Testis (tissue), 3 donors: ENCODE data around the gene TCF12. TPM values are rescaled to one million over a fixed set of nuclear protein-coding genes. Genes with fewer than 3 reads are reported as not detected.

Experiments used
- DNase-seq: peaks from one replicate; pipeline ENCODE4 v3.0.0-alpha.2; 2019
- H3K27ac ChIP-seq, 2 donors: fragments of 200-600 bp; sonication (generic); one replicate each; pipeline ENCODE4 v1.5.1; 2019
- H3K27me3 ChIP-seq: fragments of 200-600 bp; sonication (generic); one replicate; pipeline ENCODE4 v1.5.1; 2019
- H3K36me3 ChIP-seq: fragments of 200-600 bp; sonication (generic); one replicate; pipeline ENCODE4 v1.5.1; 2017; ENCODE audit warnings: low read depth; ENCODE audit errors: missing control alignments
- H3K4me1 ChIP-seq: fragments of 200-600 bp; sonication (generic); one replicate; pipeline ENCODE4 v1.5.1; 2019
- H3K4me3 ChIP-seq, 2 donors: fragments of 200-600 bp; sonication (generic); one replicate each; pipeline ENCODE4 v1.5.1; 2017 to 2019
- H3K9me3 ChIP-seq: fragments of 200-600 bp; sonication (generic); one replicate; pipeline ENCODE4 v1.5.1; 2017
- POLR2A ChIP-seq: fragments of 450-650 bp; IDR thresholded peaks from one replicate; pipeline ENCODE4 v1.6.1; 2017; ENCODE audit warnings: antibody characterized with exemption, mild to moderate bottlenecking, moderate library complexity
- WGBS, 2 donors: methylation state at CpG; one replicate each; pipeline ENCODE4 v1.1.5; 2018; 5-methylcytosine and 5-hydroxymethylcytosine counted together
- intact Hi-C: fragments of 100-400 bp; cut with DNase I; formaldehyde crosslinking; loops from one replicate; pipeline ENCODE4 v1.15.1; 2023; ENCODE audit warnings: low total_unique reads
- polyA plus RNA-seq: library from polyadenylated mRNA; stranded (reverse); fragments of 350-450 nt; fragmentation: Illumina TruSeq; extraction: RNeasy Lipid Tissue Mini Kit (QIAGEN cat#74804); gene quantifications from one replicate; pipeline ENCODE4 v1.2.3, GENCODE V29; 2014; ENCODE audit warnings: low read depth, low replicate concordance; ENCODE audit not compliant: insufficient read depth
- total RNA-seq, 2 donors: library from RNA; depleted of rRNA; stranded (reverse); fragments of >200 nt; gene quantifications; one replicate each; pipeline ENCODE4 v1.2.3, GENCODE V29; 2016
- TF ChIP-seq, protein P1 (sequence below), 3 experiments: fragments of 450-650 bp in 2 of 3; fragments of 200-600 bp in 1 of 3; sonication (generic) in 1 of 3; IDR thresholded peaks; one replicate each; pipeline ENCODE4 v1.5.1; 2016 to 2019; ENCODE audit warnings: antibody characterized with exemption in 3 of 3, mild to moderate bottlenecking in 2 of 3, moderate library complexity in 1 of 3

TCF12 gene
- total and polyA plus RNA-seq, 3 donors from 2014 or later, result 51.8 to 152 (median 146) TPM

DNA sequence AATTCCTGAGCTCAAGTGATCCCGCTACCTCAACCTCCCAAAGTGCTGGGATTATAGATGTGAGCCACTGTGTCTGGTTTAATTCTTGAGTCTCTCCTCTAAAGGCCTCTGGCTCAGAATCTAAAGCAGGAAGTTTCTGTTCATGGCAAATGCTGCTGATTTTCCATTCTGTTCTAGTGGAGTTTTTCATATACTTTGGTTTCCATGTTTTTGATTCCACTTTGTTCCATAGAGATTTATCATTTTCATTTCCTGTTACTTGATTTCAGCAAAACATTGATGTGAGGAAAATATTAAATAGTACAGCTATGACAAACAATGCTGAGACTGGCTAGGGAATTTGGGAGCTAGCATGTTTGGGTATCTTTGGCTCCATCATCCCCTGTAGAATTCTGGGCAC is 205.6 kb downstream of the TCF12 start:
- no peak for DNase-seq
- Histone ChIP-seq H3K27me3 (no peaks in the 10 kb centered on the region), H3K27ac (no peak overlapping the region), H3K9me3 (no peaks in the 10 kb centered on the region), H3K4me3 (no peak overlapping the region), H3K4me1 (no peaks in the 10 kb centered on the region), H3K36me3 (no peaks in the 10 kb centered on the region)
- TF ChIP-seq, protein P1, sequence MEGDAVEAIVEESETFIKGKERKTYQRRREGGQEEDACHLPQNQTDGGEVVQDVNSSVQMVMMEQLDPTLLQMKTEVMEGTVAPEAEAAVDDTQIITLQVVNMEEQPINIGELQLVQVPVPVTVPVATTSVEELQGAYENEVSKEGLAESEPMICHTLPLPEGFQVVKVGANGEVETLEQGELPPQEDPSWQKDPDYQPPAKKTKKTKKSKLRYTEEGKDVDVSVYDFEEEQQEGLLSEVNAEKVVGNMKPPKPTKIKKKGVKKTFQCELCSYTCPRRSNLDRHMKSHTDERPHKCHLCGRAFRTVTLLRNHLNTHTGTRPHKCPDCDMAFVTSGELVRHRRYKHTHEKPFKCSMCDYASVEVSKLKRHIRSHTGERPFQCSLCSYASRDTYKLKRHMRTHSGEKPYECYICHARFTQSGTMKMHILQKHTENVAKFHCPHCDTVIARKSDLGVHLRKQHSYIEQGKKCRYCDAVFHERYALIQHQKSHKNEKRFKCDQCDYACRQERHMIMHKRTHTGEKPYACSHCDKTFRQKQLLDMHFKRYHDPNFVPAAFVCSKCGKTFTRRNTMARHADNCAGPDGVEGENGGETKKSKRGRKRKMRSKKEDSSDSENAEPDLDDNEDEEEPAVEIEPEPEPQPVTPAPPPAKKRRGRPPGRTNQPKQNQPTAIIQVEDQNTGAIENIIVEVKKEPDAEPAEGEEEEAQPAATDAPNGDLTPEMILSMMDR (IDR thresholded peaks at IDR 0.05), result no peak
- TF ChIP-seq POLR2A, result no peak
- WGBS, 2 donors, result 90 to 100% methylated on average over 1 of the region's 1 CpG
- intact Hi-C loops, result no loop called here

DNA sequence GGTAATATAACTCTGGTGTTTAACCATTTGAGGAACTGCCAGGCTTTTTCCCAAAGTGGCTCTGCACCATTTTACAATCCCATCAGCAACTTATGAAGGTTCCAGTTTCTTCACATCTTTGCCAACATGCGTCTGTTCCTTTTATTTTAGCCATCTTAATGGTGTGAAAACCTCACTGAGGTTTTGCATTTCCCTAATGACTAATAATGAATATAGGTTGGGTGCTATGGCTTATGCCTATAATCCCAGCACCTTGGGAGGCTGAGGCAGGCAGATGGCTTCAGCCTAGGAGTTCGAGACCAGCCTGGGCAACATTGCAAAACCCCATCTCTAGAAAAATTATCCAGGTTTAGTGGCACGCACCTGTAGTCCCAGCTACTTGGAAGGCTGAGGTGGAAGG is 210.6 kb downstream of the TCF12 start:
- no peaks in the 10 kb centered on the region for H3K27me3 ChIP-seq
- no peak overlapping the region for H3K27ac ChIP-seq
- no peak for DNase-seq
- H3K4me3 ChIP-seq, result no peak overlapping the region
- no peaks in the 10 kb centered on the region for H3K36me3 ChIP-seq
- intact Hi-C loops, result no loop called here
- TF ChIP-seq, protein P1 (IDR thresholded peaks at IDR 0.05), result no peak
- TF ChIP-seq POLR2A, result no peak
- 95 to 97% methylated on average over 3 of the region's 3 CpGs for WGBS, 2 donors
- no peaks in the 10 kb centered on the region for H3K4me1 ChIP-seq
- no peaks in the 10 kb centered on the region for H3K9me3 ChIP-seq

- Histone ChIP-seq H3K4me3 (no peak overlapping the region), H3K4me1 (no peaks in the 10 kb centered on the region), H3K27ac (no peak overlapping the region), H3K36me3 (no peaks in the 10 kb centered on the region), H3K27me3 (no peaks in the 10 kb centered on the region), H3K9me3 (no peaks in the 10 kb centered on the region)
- intact Hi-C loops, result no loop called here
- WGBS, 2 donors, result 91 to 92% methylated on average over 4 of the region's 4 CpGs
- TF ChIP-seq, protein P1 (IDR thresholded peaks at IDR 0.05), result no peak
- TF ChIP-seq POLR2A, result no peak
- no peak for DNase-seq
Observed at GRCh38 chr15:57130956-57131355, 212.5 kb downstream of the TCF12 start.

GRCh38 chr15:57133127-57133968 is 214.9 kb downstream of the TCF12 start:
- Histone ChIP-seq H3K4me3 (no peak overlapping the region), H3K27me3 (no peaks in the 10 kb centered on the region), H3K27ac (no peak overlapping the region), H3K4me1 (no peaks in the 10 kb centered on the region), H3K9me3 (no peaks in the 10 kb centered on the region), H3K36me3 (no peaks in the 10 kb centered on the region)
- intact Hi-C loops, result no loop called here
- TF ChIP-seq, protein P1 (IDR thresholded peaks at IDR 0.05), result no peak
- no peak for TF ChIP-seq POLR2A
- DNase-seq, result no peak
- 79 to 81% methylated on average over 9 of the region's 9 CpGs for WGBS, 2 donors
